K562 (cell line): ENCODE measurements around the gene MLXIPL. TPM values are rescaled to one million over a fixed set of nuclear protein-coding genes. Genes with fewer than 3 reads are reported as not detected.
"Not testable (repeated sequence)": the region's sequence is repeated elsewhere in the genome, so short reads cannot be mapped to it uniquely, and the experiment has no call there.

Experiments
- ATAC-seq: fragments of 200-7000 bp; cut with Tn5 transposase; 3 replicates; pipeline ENCODE4 v1.9.1; 2020; ENCODE audit warnings: moderate library complexity
- BruUV-seq: library from RNA; stranded (reverse); fragments of 400-500 nt; replicated peaks from 2 replicates; lab custom pipeline; 2021; lab: Mats Ljungman, UMichigan
- CTCF ChIA-PET: fragments of 300-600 bp; formaldehyde crosslinking; extraction: SDS; loops from one replicate; lab custom pipeline; 2021; ENCODE audit warnings: low intra/inter-chr PET ratio; lab: Yijun Ruan, JAX
- POLR2A ChIA-PET: fragments of 300-600, 350-650 bp; sonication (Branson Sonifier 250); formaldehyde crosslinking; extraction: SDS; loops from one replicate; lab custom pipeline; 2021; ENCODE audit warnings: antibody characterized with exemption, inconsistent platforms; lab: Yijun Ruan, JAX
- DNase-seq, 4 experiments: peaks; one replicate each; pipeline versions ENCODE4 v3.0.0 to v3.0.0-alpha.2; 2011 to 2018; ENCODE audit warnings: low spot score in 3 of 4, mixed read lengths in 3 of 4; ENCODE audit errors: extremely low read depth in 1 of 4
- FAIRE-seq: peaks from 2 replicates; lab custom pipeline; 2011; peaks lifted over from hg19 to GRCh38; lab: Jason Lieb, UNC
- H2AFZ ChIP-seq: 2 replicates; pipeline ENCODE4 v1.6.0; 2011; ENCODE audit warnings: low read depth, low read length, control low read depth, inconsistent platforms
- H3K27ac ChIP-seq: fragments of 200-600 bp; 3 replicates; pipeline ENCODE4 v1.8.0; 2011; ENCODE audit warnings: low read depth, mild to moderate bottlenecking, control low read depth, inconsistent platforms, low read length, moderate library complexity, mixed read lengths; ENCODE audit errors: extremely low read depth
- H3K27me3 ChIP-seq, 2 experiments: fragments of 300-600 bp in 1 of 2; 2 replicates in 1 of 2; 3 replicates in 1 of 2; pipeline versions ENCODE4 v1.6.0 to v1.8.0; 2011; ENCODE audit warnings: inconsistent platforms in 2 of 2, low read length in 2 of 2, mild to moderate bottlenecking in 1 of 2, mixed read lengths in 1 of 2, moderate library complexity in 1 of 2; ENCODE audit not compliant: control insufficient read depth in 2 of 2, insufficient read depth in 2 of 2
- H3K36me3 ChIP-seq: fragments of 300-600 bp; 3 replicates; pipeline ENCODE4 v1.8.0; 2011; ENCODE audit warnings: mild to moderate bottlenecking, low read length, inconsistent platforms; ENCODE audit not compliant: control insufficient read depth, insufficient read depth
- H3K4me1 ChIP-seq, 2 experiments: fragments of 200-600 bp in 1 of 2; replicated peaks in 1 of 2; 2 replicates in 1 of 2; 3 replicates in 1 of 2; pipeline versions ENCODE4 v1.5.1 to v1.8.0; 2011; ENCODE audit warnings: inconsistent platforms in 2 of 2, low read length in 2 of 2, mild to moderate bottlenecking in 1 of 2, mixed read lengths in 1 of 2, moderate library complexity in 1 of 2; ENCODE audit not compliant: control insufficient read depth in 2 of 2, insufficient read depth in 2 of 2
- H3K4me2 ChIP-seq: 2 replicates; pipeline ENCODE4 v1.6.1; 2011; ENCODE audit warnings: low read length, control low read depth, inconsistent platforms, mixed read lengths; ENCODE audit not compliant: insufficient read depth
- H3K4me3 ChIP-seq: fragments of 200-600 bp; sonication (generic), shearing (Covaris generic); 2 replicates; pipeline ENCODE4 v1.5.1; 2016; ENCODE audit warnings: control low read depth, inconsistent platforms
- H3K79me2 ChIP-seq: fragments of 200-600 bp; 3 replicates; pipeline ENCODE4 v1.8.0; 2011; ENCODE audit warnings: low read length, inconsistent platforms; ENCODE audit not compliant: control insufficient read depth, insufficient read depth
- H3K9ac ChIP-seq, 2 experiments: 2 replicates each; pipeline versions ENCODE4 v1.6.0 to v1.6.1; 2011; ENCODE audit warnings: low read depth in 2 of 2, low read length in 2 of 2, control low read depth in 1 of 2, inconsistent platforms in 1 of 2, mild to moderate bottlenecking in 1 of 2, mixed read lengths in 1 of 2; ENCODE audit not compliant: insufficient read depth in 1 of 2
- H3K9me1 ChIP-seq: one replicate; pipeline ENCODE4 v1.6.0; 2011; ENCODE audit warnings: inconsistent platforms, mild to moderate bottlenecking, low read length, moderate library complexity; ENCODE audit not compliant: control insufficient read depth, insufficient read depth
- H3K9me3 ChIP-seq: replicated peaks from 2 replicates; pipeline ENCODE4 v1.5.1; 2011; ENCODE audit warnings: low read depth, low read length, inconsistent platforms; ENCODE audit not compliant: control insufficient read depth, insufficient read depth
- H4K20me1 ChIP-seq: replicated peaks from 2 replicates; pipeline ENCODE4 v1.6.1; 2011; ENCODE audit warnings: low read length, inconsistent platforms, mixed read lengths; ENCODE audit not compliant: control insufficient read depth, insufficient read depth
- FIP1L1 ChIP-seq: fragments of 200-400 bp; formaldehyde crosslinking; IDR thresholded peaks from 2 replicates; pipeline ENCODE4 v1.6.1; 2018; ENCODE audit warnings: mild to moderate bottlenecking, low read depth, low read length; ENCODE audit not compliant: poor library complexity, severe bottlenecking
- GABPA ChIP-seq: fragments of 200-800 bp; sonication (Bioruptor generic); conservative IDR thresholded peaks from 2 replicates; pipeline ENCODE4 v1.6.1; 2016; ENCODE audit warnings: low read depth, missing genetic modification characterization, missing compliant biosample characterization
- ZNF347 ChIP-seq: fragments of 450-650 bp; formaldehyde crosslinking; IDR thresholded peaks from 2 replicates; pipeline ENCODE4 v1.4.0; 2020; ENCODE audit warnings: low read depth, mild to moderate bottlenecking, moderate library complexity
- WGBS: fragments of 100-300 bp; shearing (Covaris generic); methylation state at CpG from one replicate; pipeline ENCODE4 v1.1.6; 2016; ENCODE audit warnings: low coverage, mixed read lengths; ENCODE audit not compliant: insufficient coverage; ENCODE audit errors: missing lambda C conversion rate; 5-methylcytosine and 5-hydroxymethylcytosine counted together
- in situ Hi-C: fragments of 300-500 bp; cut with MboI; formaldehyde crosslinking; loops from 4 replicates; pipeline ENCODE4 v1.15.0; 2018; ENCODE audit warnings: inconsistent platforms, mixed read lengths
- intact Hi-C: fragments of 100-400 bp; cut with micrococcal nuclease; formaldehyde crosslinking; loops from 2 replicates; pipeline ENCODE4 v1.14.2; 2022
- polyA plus RNA-seq, 8 experiments: library from polyadenylated mRNA; depleted of rRNA in 4 of 8; stranded (reverse) in 5 of 8; unstranded in 3 of 8; fragments of >200 nt; fragmentation: Nextera tagmentation in 2 of 8; fragmentation: Illumina TruSeq in 1 of 8; extraction: Ambion mirVana in 2 of 8; extraction: Trizol in 1 of 8; gene quantifications; 2 replicates each; pipeline versions ENCODE4 v1.2.1 to v1.2.3, GENCODE V29; 2011 to 2014; ENCODE audit warnings: inconsistent platforms in 1 of 8, missing spikeins in 1 of 8
- total RNA-seq, 7 experiments: library from RNA; depleted of rRNA in 6 of 7; stranded (reverse); fragments of >200 nt in 6 of 7; fragmentation: Illumina TruSeq in 2 of 7; extraction: Trizol in 2 of 7; gene quantifications; 2 replicates each; pipeline versions ENCODE4 v1.2.1 to v1.2.3, GENCODE V29; 2011 to 2021; ENCODE audit warnings: low replicate concordance in 1 of 7
- TF ChIP-seq, protein P1 (sequence below): fragments of 250-450 bp; sonication (Bioruptor Pico); IDR thresholded peaks from 2 replicates; pipeline ENCODE4 v1.9.0; 2021; ENCODE audit warnings: mild to moderate bottlenecking, inconsistent platforms

MLXIPL gene
- total and polyA plus RNA-seq, 9 of the 15 experiments (the other 6 are each of a cell fraction or from before 2014, with no cell fraction given) = 0.11 to 18.4 (median 1.4) TPM

DNA sequence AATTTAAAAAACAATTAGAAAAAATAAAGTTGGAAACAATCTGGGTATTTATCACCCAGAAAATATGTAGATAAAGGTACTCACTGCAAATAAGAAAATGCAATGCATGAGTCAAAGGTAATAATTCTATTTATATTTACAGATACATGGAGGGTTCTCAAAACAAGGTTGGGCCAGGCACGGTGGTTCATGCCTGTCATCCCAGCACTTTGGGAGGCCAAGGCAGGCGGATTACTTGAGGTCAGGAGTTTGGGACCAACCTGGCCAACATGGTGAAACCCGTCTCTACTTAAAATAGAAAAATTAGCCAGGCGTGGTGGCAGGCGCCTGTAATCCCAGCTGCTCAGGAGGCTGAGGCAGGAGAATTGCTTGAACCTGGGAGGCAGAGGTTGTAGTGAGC, 74.2 kb downstream of the MLXIPL start:
- H3K4me1 ChIP-seq, H3K4me3 ChIP-seq, H2AFZ ChIP-seq, ATAC-seq, BruUV-seq, H3K9me1 ChIP-seq, H3K27me3 ChIP-seq, DNase-seq, H3K9ac ChIP-seq, H3K9me3 ChIP-seq, FAIRE-seq, H3K4me2 ChIP-seq, H4K20me1 ChIP-seq, intact Hi-C loops, in situ Hi-C loops, H3K27ac ChIP-seq, CTCF ChIA-PET: not testable (repeated sequence)
- WGBS = 93% methylated on average over 5 of the region's 5 CpGs
- Histone ChIP-seq H3K79me2 (peaks cover 73% of the 10 kb centered on the region), H3K36me3 (peaks cover 81% of the 10 kb centered on the region)
- POLR2A ChIA-PET = interaction anchor here (0.7 to 4.0 kb wide), 3 partner anchors 11 to 38 kb away, joined by 3 to 22 read pairs (median 19); partner anchors contain the start of gene BAZ1B

DNA sequence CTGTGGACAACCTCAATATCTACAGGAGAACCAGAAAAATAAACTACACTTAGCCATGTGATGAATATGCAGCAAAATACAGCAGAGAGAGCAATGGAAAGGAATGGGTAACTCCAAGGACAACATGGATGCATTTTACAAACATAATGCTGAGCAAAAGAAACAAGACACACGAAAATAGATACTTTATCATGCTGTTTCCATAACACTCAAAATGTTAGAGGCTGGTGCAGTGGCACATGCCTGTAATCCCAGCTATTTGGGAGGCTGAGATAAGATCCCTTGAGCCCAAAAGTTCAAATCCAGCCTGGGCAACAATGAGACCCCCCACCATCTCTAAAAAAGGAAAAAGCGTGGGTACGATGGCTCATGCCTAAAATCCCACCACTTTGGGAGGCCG, 75.1 kb downstream of the MLXIPL start:
- H3K4me2 ChIP-seq = no peak overlapping the region
- H3K9me1 ChIP-seq = no peaks in the 10 kb centered on the region
- peaks cover 70% of the 10 kb centered on the region for H3K79me2 ChIP-seq
- 80% methylated on average over 4 of the region's 4 CpGs for WGBS
- ATAC-seq = no peak
- no TSS peak for BruUV-seq
- in situ Hi-C loops (no loop called here), intact Hi-C loops (no loop called here)
- H3K4me1 ChIP-seq = peaks cover 0 to 4% of the 10 kb centered on the region in 2 experiments; a peak in 2 of 5 replicates
- no peak for DNase-seq
- POLR2A ChIA-PET = interaction anchor here (4.0 kb wide), 2 partner anchors 10 to 27 kb away, joined by 19 to 22 read pairs; partner anchors contain the start of gene BAZ1B
- no peak for FAIRE-seq
- no peak overlapping the region for H3K9ac ChIP-seq
- H2AFZ ChIP-seq = no peak overlapping the region
- H3K4me3 ChIP-seq = no peak overlapping the region
- H3K36me3 ChIP-seq = peaks cover 79% of the 10 kb centered on the region
- H3K9me3 ChIP-seq = no peaks in the 10 kb centered on the region
- H3K27me3 ChIP-seq = no peaks in the 10 kb centered on the region
- H4K20me1 ChIP-seq = no peaks in the 10 kb centered on the region; the same call in 1 of the 2 replicates
- H3K27ac ChIP-seq = no peak overlapping the region
- TF ChIP-seq ZNF347 (CRISPR knock-in tag) (no peak), FIP1L1 (no peak), GABPA (tag) (no peak)
- TF ChIP-seq, protein P1, sequence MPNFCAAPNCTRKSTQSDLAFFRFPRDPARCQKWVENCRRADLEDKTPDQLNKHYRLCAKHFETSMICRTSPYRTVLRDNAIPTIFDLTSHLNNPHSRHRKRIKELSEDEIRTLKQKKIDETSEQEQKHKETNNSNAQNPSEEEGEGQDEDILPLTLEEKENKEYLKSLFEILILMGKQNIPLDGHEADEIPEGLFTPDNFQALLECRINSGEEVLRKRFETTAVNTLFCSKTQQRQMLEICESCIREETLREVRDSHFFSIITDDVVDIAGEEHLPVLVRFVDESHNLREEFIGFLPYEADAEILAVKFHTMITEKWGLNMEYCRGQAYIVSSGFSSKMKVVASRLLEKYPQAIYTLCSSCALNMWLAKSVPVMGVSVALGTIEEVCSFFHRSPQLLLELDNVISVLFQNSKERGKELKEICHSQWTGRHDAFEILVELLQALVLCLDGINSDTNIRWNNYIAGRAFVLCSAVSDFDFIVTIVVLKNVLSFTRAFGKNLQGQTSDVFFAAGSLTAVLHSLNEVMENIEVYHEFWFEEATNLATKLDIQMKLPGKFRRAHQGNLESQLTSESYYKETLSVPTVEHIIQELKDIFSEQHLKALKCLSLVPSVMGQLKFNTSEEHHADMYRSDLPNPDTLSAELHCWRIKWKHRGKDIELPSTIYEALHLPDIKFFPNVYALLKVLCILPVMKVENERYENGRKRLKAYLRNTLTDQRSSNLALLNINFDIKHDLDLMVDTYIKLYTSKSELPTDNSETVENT (CRISPR knock-in tag) = no peak
- CTCF ChIA-PET = no interaction called here
